Loucy (cell line): ENCODE results near the gene FAM83D.

Experiments
- H2AFZ ChIP-seq: fragments of 200-600 bp; sonication (generic); 2 replicates; pipeline ENCODE4 v1.6.0; 2016; ENCODE audit warnings: antibody characterized with exemption, mild to moderate bottlenecking, low read length, moderate library complexity
- H3F3A ChIP-seq: fragments of 200-600 bp; 2 replicates; pipeline ENCODE4 v1.6.0; 2016; ENCODE audit warnings: antibody characterized with exemption, low read depth, mild to moderate bottlenecking
- H3K27me3 ChIP-seq: fragments of 200-600 bp; sonication (generic); 2 replicates; pipeline ENCODE4 v1.6.1; 2014; ENCODE audit warnings: low read length, mild to moderate bottlenecking; ENCODE audit not compliant: insufficient read depth, poor library complexity, severe bottlenecking
- H3K36me3 ChIP-seq: fragments of 200-600 bp; sonication (generic); 2 replicates; pipeline ENCODE4 v1.6.1; 2016; ENCODE audit warnings: low read length; ENCODE audit not compliant: insufficient read depth
- H3K4me1 ChIP-seq: fragments of 200-600 bp; sonication (generic); 2 replicates; pipeline ENCODE4 v1.5.1; 2014; ENCODE audit warnings: low read length, mild to moderate bottlenecking; ENCODE audit not compliant: insufficient read depth, poor library complexity, severe bottlenecking
- H3K4me2 ChIP-seq: fragments of 200-600 bp; sonication (generic); 2 replicates; pipeline ENCODE4 v1.6.0; 2014; ENCODE audit warnings: antibody characterized with exemption, low read length, low read depth, mild to moderate bottlenecking; ENCODE audit not compliant: poor library complexity, severe bottlenecking
- H3K4me3 ChIP-seq: fragments of 200-600 bp; sonication (generic); 2 replicates; pipeline ENCODE4 v1.5.1; 2014; ENCODE audit warnings: low read length, mild to moderate bottlenecking, mixed read lengths; ENCODE audit not compliant: poor library complexity, severe bottlenecking
- H3K79me2 ChIP-seq: fragments of 200-600 bp; sonication (generic); 2 replicates; pipeline ENCODE4 v1.6.1; 2014; ENCODE audit warnings: low read length; ENCODE audit not compliant: insufficient read depth
- H3K9ac ChIP-seq: fragments of 200-600 bp; sonication (generic); 2 replicates; pipeline ENCODE4 v1.6.0; 2014; ENCODE audit warnings: mild to moderate bottlenecking, low read depth, low read length, moderate library complexity; ENCODE audit not compliant: poor library complexity, severe bottlenecking
- H3K9me2 ChIP-seq: fragments of 200-600 bp; sonication (generic); replicated peaks from 2 replicates; pipeline ENCODE4 v1.6.1; 2016; ENCODE audit warnings: low read depth, low read length, mixed read lengths
- H3K9me3 ChIP-seq: fragments of 200-600 bp; sonication (generic); 2 replicates; pipeline ENCODE4 v1.6.1; 2014; ENCODE audit warnings: mild to moderate bottlenecking, antibody characterized with exemption, low read length, low read depth; ENCODE audit not compliant: insufficient read depth
- H4K20me1 ChIP-seq: fragments of 200-600 bp; sonication (generic); 2 replicates; pipeline ENCODE4 v1.6.0; 2014; ENCODE audit warnings: antibody characterized with exemption, low read length, mild to moderate bottlenecking; ENCODE audit not compliant: insufficient read depth, poor library complexity, severe bottlenecking
- EZH2phosphoT487 ChIP-seq: fragments of 200-600 bp; IDR thresholded peaks from 2 replicates; pipeline ENCODE4 v1.6.1; 2018; ENCODE audit warnings: antibody characterized with exemption, mild to moderate bottlenecking, moderate library complexity, borderline replicate concordance
- TF ChIP-seq, protein P1 (sequence below): fragments of 200-600 bp; sonication (generic); conservative IDR thresholded peaks from 2 replicates; pipeline ENCODE4 v1.5.1; 2014; ENCODE audit warnings: mild to moderate bottlenecking, antibody characterized with exemption, low read length

FAM83D gene

DNA sequence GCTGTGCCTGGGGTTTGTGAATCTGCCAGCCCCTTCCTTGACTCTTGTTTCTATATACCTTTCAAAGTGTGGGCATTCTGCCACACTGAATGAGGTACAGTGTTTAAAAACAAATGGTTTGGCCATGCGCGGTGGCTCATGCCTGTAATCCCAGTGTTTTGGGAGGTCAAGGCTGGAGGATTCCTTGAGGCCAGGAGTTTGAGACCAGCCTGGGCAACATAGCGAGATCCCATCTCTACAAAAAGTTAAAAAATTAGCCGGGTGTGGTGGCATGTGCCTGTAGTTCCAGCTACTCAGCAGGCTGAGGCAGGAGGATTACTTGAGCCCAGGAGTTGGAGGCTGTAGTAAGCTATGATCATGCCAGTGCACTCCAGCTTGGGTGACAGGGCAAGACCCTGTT, 5.8 kb downstream of the FAM83D start:
- Histone ChIP-seq H4K20me1 (peaks cover 68% of the 10 kb centered on the region), H3K4me3 (peak overlapping the region; percentile 87), H3K4me2 (peak overlapping the region; percentile 96), H3F3A (no peaks in the 10 kb centered on the region), H3K9me2 (no peaks in the 10 kb centered on the region), H3K9ac (peak overlapping the region; percentile 47), H3K4me1 (peaks cover 74% of the 10 kb centered on the region), H3K27me3 (peaks cover 3% of the 10 kb centered on the region), H3K9me3 (no peaks in the 10 kb centered on the region), H3K79me2 (peaks cover 100% of the 10 kb centered on the region), H2AFZ (no peak overlapping the region), H3K36me3 (peaks cover 11% of the 10 kb centered on the region; the same call in 1 of the 2 replicates)
- TF ChIP-seq, protein P1, sequence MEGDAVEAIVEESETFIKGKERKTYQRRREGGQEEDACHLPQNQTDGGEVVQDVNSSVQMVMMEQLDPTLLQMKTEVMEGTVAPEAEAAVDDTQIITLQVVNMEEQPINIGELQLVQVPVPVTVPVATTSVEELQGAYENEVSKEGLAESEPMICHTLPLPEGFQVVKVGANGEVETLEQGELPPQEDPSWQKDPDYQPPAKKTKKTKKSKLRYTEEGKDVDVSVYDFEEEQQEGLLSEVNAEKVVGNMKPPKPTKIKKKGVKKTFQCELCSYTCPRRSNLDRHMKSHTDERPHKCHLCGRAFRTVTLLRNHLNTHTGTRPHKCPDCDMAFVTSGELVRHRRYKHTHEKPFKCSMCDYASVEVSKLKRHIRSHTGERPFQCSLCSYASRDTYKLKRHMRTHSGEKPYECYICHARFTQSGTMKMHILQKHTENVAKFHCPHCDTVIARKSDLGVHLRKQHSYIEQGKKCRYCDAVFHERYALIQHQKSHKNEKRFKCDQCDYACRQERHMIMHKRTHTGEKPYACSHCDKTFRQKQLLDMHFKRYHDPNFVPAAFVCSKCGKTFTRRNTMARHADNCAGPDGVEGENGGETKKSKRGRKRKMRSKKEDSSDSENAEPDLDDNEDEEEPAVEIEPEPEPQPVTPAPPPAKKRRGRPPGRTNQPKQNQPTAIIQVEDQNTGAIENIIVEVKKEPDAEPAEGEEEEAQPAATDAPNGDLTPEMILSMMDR, result no peak
- TF ChIP-seq EZH2phosphoT487, result no peak

GRCh38 chr20:38932457-38933120, 6.4 kb downstream of the FAM83D start:
- Histone ChIP-seq H3F3A (no peaks in the 10 kb centered on the region), H3K4me3 (peak overlapping the region; percentile 87), H3K9me3 (no peaks in the 10 kb centered on the region), H4K20me1 (peaks cover 70% of the 10 kb centered on the region), H3K4me2 (peak overlapping the region; percentile 96), H3K9me2 (no peaks in the 10 kb centered on the region), H3K79me2 (peaks cover 100% of the 10 kb centered on the region), H3K9ac (peak overlapping the region; percentile 47), H3K4me1 (peaks cover 77% of the 10 kb centered on the region), H3K27me3 (no peaks in the 10 kb centered on the region), H2AFZ (no peak overlapping the region), H3K36me3 (peaks cover 16% of the 10 kb centered on the region; the same call in 1 of the 2 replicates)
- TF ChIP-seq, protein P1, result no peak
- no peak for TF ChIP-seq EZH2phosphoT487

GRCh38 chr20:38934530-38934929, 8.3 kb downstream of the FAM83D start:
- Histone ChIP-seq H3K4me3 (peak overlapping the region; percentile 87), H3K9me2 (no peaks in the 10 kb centered on the region), H4K20me1 (peaks cover 71% of the 10 kb centered on the region), H3K27me3 (no peaks in the 10 kb centered on the region), H3K36me3 (peaks cover 33% of the 10 kb centered on the region; the same call in 1 of the 2 replicates), H3K79me2 (peaks cover 100% of the 10 kb centered on the region), H2AFZ (no peak overlapping the region), H3F3A (no peaks in the 10 kb centered on the region), H3K4me2 (peak overlapping the region; percentile 96), H3K9me3 (no peaks in the 10 kb centered on the region), H3K4me1 (peaks cover 69% of the 10 kb centered on the region), H3K9ac (no peak overlapping the region)
- no peak for TF ChIP-seq EZH2phosphoT487
- TF ChIP-seq, protein P1, result no peak
